Measurements from ENCODE around the gene PLXNA2.

DNA sequence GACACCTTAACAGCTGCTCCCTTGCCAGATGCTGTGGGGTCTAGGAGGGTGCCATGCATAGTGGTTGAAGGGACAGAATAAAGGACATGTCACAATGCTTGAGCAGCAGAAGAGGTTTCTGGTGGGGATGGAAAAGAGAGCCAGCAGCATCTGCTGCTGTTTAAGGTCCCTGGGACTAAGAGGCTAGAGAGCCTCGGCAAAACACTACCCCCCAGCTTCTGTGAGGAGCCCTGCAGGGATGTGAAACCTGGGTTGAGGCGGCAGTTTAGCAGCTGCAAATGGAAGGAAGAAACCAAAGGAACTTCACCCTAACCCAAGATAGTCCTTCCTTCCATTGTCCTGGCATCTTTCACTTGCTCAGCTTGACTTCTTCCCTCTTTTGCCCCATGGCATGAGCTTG, 39.4 kb downstream of the PLXNA2 start:
- no peak for TF ChIP-seq POLR2A (IDR thresholded peaks at IDR 0.05)
- TF ChIP-seq, protein P1, sequence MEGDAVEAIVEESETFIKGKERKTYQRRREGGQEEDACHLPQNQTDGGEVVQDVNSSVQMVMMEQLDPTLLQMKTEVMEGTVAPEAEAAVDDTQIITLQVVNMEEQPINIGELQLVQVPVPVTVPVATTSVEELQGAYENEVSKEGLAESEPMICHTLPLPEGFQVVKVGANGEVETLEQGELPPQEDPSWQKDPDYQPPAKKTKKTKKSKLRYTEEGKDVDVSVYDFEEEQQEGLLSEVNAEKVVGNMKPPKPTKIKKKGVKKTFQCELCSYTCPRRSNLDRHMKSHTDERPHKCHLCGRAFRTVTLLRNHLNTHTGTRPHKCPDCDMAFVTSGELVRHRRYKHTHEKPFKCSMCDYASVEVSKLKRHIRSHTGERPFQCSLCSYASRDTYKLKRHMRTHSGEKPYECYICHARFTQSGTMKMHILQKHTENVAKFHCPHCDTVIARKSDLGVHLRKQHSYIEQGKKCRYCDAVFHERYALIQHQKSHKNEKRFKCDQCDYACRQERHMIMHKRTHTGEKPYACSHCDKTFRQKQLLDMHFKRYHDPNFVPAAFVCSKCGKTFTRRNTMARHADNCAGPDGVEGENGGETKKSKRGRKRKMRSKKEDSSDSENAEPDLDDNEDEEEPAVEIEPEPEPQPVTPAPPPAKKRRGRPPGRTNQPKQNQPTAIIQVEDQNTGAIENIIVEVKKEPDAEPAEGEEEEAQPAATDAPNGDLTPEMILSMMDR (IDR thresholded peaks at IDR 0.05): no peak

Measured in esophagus squamous epithelium (tissue), 4 donors.